NCI-H2227 (cell line): Measurements from ENCODE around the gene IKZF1.
"Not testable (repeated sequence)": the region's sequence is repeated elsewhere in the genome, so short reads cannot be mapped to it uniquely, and the experiment has no call there.

Experiments used
- DNase-seq: peaks from one replicate; lab custom pipeline; 2025; ENCODE audit not compliant: unreplicated experiment; lab: John Stamatoyannopoulos, UW

Gene IKZF1

DNA sequence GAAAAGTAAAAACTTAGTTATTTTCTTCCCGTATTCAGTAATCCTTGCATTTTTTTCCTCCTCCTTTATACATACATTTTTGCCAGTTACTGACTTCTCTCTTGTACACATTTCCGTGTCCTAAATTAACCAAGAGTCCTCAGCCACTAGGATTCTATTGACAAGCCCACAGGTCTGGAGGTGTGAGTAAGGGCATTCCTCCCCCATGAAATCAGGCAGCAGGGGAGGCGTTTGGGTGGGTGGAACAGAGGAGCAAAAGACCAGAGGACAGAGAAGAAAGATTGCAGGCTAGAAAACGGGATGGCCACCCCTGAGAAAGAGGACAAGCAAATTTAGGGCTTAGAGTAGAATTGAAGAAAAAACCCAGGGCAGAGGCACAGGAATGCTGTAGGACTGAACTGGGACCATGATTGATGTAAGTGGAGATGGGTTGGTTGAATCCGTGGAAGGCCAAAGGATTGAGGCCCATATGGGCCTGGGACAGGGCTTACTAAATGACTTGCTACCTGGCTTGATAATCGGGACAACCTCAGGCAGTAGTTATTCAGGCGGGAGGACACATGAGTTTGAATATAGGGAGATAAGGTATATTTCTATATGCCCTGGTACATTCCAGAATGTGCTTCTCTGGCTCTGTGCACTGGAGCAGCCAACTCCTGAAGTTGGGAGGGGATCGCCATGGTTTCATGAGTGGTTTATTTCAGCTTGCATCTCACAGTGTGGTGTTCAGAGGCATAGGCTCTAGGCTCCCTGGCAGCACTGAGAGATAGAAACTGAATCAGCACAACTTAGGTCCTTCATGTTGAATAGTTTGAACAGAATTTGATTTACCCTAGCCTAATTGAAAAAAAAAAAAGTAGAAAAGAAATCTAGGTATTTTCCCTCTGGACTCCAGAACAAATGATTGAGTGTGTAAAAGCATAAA, 28.0 kb downstream of the IKZF1 start:
- DNase-seq: no peak

DNA sequence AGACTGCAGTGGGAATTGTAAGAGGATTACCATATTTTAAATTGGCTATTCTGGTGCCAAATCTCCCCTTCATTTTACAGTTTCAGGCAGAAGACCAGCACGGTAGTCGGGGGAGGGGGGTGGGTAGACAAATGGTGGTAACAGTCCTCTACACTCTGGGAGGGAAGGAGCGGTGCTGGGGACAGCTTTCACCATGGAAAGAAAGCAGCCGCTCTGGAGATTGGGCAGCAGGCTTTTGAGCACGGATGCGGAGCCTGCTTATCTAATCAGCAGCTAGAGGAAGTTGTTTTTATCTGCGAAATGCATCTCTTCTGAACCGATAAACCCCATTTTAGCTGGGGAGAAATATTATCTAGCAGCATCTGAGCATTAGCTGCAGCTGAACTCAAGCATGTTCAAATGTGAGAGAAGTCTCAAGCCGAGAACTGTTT, 28.7 kb downstream of the IKZF1 start:
- no peak for DNase-seq

DNA sequence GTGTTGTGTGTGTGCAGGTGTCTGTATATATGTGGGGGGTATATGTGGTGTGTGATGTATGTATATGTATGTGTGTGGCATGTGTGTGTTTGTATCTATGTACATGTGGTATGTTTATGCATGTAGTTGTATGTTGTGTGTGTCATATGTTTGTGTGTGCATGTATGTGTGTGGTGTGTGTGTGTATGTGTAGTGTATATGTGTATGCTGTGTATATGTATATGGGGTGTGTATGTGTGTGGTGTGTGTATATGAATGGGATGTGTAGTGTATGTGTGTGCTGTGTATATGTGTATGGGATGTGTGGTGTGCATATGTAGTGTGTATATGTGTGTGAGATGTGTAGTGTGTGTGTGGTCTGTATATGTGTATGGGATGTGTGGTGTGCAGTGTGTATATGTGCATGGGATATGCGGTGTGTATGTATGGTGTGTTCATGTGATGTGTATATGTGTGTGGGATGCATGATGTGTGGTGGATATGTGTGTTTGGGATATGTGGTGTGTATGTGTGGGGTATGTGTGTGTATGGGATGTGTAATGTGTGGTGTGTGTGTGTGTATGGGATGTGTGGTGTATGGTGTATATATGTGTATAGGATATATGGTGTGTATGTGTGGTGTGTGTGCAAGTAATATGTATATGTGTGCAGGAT, 30.0 kb downstream of the IKZF1 start:
- no peak for DNase-seq

GRCh38 chr7:50335230-50335794, 30.8 kb downstream of the IKZF1 start:
- no peak for DNase-seq

- no peak for DNase-seq
Observed at GRCh38 chr7:50335795-50336754, 31.6 kb downstream of the IKZF1 start.

DNA sequence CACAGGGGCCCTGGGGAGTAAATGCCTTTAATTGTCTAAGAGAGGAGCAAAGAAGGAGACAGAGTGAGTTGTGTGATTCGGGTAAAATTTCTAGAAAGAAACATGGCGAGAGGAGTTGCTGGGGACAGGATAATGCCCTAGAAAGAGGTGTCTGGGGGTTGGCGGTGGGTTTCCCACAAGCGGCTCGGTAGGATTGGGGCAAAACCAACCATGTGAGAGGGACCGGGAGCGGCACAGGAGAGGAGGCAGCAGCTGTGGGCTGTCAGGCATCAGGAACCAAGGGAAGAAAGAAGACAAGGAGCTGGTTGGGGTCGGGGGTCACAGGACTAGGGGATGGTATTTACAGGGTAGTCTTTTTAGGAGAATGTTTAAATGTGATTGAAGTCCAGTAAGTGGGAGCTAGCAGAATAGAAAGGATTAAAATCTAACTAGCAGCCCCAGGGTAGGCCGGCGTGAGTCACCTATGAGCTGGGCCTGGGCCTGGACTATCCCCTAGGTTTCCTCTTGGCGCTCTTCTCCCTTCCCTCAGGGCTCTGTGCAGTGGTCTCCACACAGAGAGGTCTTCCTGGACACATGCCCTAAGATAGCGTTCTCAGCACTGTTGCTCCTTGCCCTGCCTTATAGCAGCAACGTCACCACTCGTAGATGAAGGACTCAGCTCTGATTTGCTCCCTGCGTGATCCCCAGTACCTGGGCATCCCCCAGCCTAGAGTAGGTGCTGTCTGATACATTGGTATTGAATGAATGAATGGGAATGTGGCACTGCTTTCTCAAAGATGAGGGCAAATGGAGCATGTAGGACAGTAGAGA, 32.6 kb downstream of the IKZF1 start:
- no peak for DNase-seq

GRCh38 chr7:50339472-50339871, 35.0 kb downstream of the IKZF1 start:
- not testable (repeated sequence) for DNase-seq

GRCh38 chr7:50339990-50340500, 35.5 kb downstream of the IKZF1 start:
- DNase-seq: no peak

- DNase-seq: no peak
Observed at GRCh38 chr7:50341724-50342123, 37.2 kb downstream of the IKZF1 start.

DNA sequence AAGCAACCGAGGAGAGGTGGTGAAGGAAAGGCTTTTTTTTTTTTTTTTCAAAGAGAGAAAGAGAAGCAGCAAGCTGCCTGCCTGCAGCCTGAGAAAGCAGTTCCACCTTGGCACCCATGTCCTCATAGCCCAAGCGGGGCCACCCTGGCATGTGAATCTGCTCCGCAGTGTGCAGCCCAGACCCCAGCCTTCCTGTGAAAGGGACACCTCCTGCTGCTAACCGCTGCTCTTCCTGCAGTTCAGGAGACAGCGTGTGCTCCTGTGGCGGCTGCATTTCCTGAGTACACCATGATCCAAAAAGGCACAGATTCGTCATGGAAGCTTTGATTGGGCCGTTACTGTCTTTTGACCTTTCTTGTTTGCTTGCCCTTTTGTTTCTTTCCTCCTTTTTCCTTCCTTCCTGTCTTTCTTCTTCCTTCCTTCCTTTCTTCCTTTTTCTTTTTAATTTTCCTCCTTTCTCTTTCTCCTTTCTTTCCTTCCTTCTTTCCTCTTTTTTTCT, 38.1 kb downstream of the IKZF1 start:
- no peak for DNase-seq

- no peak for DNase-seq
Observed at GRCh38 chr7:50346545-50347497, 42.3 kb downstream of the IKZF1 start.

DNA sequence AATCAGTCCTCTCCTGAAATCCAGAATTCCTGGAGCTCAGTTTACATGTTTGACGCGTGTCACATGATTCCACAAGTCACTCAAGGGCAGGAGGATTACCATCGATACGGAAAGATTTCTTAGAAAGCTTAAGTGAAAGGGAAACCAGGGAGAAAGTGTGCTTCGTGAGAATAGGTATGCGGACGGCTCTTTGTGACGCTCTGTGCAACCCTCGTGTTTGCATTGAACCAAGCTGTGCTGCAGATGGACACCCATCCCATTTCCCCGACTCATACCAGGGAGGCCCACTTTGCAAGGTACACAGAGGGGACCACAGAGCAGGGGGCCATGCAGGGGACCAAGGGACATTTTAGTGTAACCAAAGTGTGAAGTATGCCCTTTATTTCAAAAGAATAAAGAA, 43.2 kb downstream of the IKZF1 start:
- DNase-seq: no peak

DNA sequence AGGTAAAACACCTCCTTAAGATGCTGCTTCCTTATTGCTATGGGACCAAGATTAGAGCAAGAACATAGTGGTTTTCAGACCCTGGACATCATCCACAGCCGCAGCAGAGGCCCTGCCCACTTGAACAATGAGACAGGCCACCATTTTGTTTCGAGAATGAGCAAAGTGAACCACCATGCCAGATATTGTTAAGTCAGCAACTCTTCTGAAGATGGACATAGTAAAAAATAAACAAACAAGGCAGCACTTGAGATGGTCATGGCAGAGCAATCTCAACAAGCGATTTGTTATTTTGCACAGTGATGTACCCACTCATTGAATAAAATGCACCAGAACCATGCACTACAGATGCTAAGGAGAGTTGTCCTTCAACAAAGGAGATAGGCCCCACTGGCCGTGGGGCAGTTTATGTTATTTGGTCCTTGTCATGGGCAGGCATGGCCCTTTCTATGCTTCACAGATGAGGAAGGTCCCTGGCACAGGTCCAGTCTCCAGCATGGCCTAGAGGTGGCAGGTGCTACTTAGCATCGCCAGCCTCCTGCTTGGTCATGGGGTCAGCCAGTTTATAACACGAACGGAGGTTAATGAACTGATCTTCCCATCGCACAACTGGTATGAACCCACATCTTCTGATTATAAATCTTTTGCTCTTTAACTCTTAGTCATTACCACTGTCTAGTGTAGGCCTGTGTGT, 44.1 kb downstream of the IKZF1 start:
- no peak for DNase-seq

GRCh38 chr7:50349399-50349798, 44.9 kb downstream of the IKZF1 start:
- no peak for DNase-seq

DNA sequence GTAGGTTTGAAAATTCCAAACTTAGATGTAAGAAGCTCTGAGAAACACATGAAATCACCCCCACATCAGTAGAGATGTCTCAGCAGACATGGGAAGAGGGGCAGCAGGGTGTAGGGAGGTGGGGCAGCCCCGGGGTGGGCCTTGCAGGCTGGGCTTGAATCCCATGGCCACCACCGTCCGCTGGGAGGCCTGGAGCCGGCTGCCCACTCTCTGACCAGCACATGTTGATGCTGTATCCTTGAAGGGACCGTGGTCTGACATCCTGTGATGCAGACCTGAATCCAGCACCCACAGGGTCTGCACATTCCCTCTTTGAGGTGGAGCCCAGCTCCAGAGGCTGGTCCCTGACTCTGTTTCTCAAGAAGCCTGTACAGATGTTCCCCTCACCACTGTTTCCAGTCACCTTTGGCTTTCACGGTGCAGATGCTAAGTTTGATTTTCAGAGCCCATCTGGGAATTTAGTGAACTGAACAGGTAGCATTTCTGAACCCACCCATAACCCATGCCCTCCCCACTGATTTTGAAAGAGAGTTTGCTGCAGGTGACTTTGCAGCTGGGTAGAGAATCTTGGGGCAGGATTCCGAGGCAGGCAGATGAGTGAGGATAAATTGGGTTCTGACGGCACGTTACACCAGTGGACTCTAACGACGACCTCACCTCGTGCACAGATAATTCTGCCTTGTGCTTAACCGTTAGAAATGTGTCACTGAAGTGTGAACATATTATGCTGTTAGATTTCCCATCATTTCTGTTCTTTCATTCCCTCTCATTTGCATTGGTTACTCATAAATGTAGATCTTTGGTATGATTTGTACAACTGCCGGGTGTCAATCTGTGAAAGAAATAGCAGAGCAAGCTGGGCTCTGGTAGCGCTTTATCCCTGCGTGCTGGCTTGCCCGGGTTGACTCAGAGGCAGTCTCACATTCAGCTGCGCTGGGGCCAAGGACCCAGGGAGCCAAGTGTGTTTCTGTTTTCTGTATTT, 45.7 kb downstream of the IKZF1 start:
- no peak for DNase-seq

- no peak for DNase-seq
Observed at GRCh38 chr7:50351267-50351666, 46.8 kb downstream of the IKZF1 start.

- DNase-seq: no peak
Observed at GRCh38 chr7:50352282-50352681, 47.8 kb downstream of the IKZF1 start.
